Measurements from ENCODE around the gene NEK1.

The NEK1 gene, protein sequence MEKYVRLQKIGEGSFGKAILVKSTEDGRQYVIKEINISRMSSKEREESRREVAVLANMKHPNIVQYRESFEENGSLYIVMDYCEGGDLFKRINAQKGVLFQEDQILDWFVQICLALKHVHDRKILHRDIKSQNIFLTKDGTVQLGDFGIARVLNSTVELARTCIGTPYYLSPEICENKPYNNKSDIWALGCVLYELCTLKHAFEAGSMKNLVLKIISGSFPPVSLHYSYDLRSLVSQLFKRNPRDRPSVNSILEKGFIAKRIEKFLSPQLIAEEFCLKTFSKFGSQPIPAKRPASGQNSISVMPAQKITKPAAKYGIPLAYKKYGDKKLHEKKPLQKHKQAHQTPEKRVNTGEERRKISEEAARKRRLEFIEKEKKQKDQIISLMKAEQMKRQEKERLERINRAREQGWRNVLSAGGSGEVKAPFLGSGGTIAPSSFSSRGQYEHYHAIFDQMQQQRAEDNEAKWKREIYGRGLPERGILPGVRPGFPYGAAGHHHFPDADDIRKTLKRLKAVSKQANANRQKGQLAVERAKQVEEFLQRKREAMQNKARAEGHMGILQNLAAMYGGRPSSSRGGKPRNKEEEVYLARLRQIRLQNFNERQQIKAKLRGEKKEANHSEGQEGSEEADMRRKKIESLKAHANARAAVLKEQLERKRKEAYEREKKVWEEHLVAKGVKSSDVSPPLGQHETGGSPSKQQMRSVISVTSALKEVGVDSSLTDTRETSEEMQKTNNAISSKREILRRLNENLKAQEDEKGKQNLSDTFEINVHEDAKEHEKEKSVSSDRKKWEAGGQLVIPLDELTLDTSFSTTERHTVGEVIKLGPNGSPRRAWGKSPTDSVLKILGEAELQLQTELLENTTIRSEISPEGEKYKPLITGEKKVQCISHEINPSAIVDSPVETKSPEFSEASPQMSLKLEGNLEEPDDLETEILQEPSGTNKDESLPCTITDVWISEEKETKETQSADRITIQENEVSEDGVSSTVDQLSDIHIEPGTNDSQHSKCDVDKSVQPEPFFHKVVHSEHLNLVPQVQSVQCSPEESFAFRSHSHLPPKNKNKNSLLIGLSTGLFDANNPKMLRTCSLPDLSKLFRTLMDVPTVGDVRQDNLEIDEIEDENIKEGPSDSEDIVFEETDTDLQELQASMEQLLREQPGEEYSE (N-terminal part only)

DNA sequence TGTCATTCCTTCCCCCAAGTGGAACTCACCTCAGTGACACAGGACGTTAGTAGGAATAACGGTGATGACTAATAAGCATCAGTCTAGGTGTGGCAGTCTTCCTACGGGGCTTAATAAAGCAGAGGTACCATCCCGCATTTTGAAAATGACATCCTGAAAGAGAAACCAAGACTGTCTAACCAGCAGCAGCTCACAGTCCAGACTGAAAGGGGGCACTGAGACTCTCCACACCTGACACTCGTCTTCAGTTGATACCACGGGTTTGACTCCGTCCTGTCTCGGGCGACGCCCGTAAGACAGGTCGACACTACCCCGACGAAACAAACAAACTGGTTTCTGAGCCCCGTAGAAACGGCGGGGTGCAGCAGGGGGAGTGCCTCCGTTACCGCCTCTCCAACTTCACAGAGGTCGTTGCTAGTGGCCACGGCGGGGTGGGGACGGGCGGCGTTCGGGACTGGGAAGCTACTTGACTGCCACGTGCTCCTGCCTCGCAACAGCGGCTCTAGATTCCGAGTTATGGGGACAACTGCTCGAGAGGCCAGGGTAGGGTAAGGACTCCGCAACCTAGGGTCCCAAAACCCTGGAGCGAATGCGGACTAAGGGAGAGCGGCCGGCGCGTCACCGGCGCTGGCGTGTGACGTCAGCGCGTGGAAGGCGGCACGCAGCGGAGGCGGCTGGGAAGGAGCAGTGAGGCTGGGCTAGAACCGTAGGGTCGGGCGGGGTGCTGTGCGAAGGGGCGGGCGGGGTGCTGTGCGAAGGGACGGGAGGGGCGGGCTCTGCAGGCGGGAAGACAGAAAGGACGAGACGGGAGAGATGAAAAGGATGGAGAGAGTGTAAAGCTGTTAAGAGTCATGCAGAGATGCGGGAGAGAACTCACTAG lies at the start of gene NEK1:
NEK1 (minus strand) TSS at position 593 of the 880 bp plus-strand sequence. CDS start 9,953 bp downstream, outside the sequence.
- peak; percentile 71 to 82 for DNase-seq (ENCODE audit: low spot score in 2 of 2)
- peak; percentile 88 for ATAC-seq (replicated peaks; ENCODE audit: extremely low read depth, poor library complexity, severe bottlenecking)
- Mint-ChIP-seq H3K27ac (ENCODE audit: low read depth) (peak within 1 kb of the TSS; percentile 98), H3K36me3 (ENCODE audit: insufficient read depth) (peaks cover 13% of the 10 kb centered on the region), H3K9me3 (no peaks in the 10 kb centered on the region), H3K4me3 (peak within 1 kb of the TSS; percentile 99), H3K27me3 (no peaks in the 10 kb centered on the region), H3K4me1 (peaks cover 33% of the 10 kb centered on the region)

DNA sequence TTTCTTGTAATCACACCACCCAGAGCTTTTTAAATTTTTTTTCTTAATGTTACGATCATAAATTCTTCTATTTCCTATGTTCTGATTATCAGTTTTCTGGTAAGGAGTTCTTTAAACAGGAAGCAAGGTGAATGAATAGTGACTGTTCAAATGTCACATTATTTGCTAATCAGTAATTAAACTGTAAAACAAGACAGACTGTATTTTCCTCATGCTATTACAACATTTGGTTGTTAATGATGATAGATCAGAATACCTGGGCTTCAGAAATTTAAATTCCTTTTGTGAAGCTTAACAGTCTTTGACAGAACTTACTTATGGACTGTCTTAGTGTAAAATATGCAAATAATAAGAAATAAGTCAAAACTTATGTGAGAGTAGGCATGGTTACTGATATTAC lies 49.4 kb upstream of the NEK1 start:
- Mint-ChIP-seq H3K27me3 (no peaks in the 10 kb centered on the region), H3K27ac (ENCODE audit: low read depth) (no peak overlapping the region), H3K4me3 (no peak overlapping the region), H3K36me3 (ENCODE audit: insufficient read depth) (peaks cover 5% of the 10 kb centered on the region), H3K4me1 (peaks cover 20% of the 10 kb centered on the region), H3K9me3 (no peaks in the 10 kb centered on the region)
- ATAC-seq (replicated peaks; ENCODE audit: extremely low read depth, poor library complexity, severe bottlenecking), result no peak
- DNase-seq (ENCODE audit: low spot score in 2 of 2), result no peak

DNA sequence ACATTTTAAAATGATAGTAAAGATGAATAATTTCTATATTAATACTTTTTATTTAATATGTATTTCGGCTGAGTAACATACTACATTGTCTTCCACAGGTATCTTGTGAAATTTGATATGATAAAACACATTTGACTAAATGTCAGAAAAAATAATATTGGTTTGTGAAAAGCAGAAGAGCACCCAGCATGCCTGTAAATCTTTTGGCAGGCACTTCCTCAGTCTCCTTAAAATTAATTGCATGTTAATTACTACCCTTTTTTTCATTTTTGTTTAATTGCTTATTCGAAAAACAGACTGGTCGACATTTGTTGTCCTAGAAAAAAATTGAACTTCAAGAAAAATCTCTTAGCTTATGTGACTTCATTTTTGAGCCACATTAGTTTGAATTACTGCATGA lies 48.5 kb upstream of the NEK1 start:
- Mint-ChIP-seq H3K27me3 (no peaks in the 10 kb centered on the region), H3K27ac (ENCODE audit: low read depth) (no peak overlapping the region), H3K9me3 (no peaks in the 10 kb centered on the region), H3K36me3 (ENCODE audit: insufficient read depth) (peaks cover 5% of the 10 kb centered on the region), H3K4me1 (peaks cover 24% of the 10 kb centered on the region), H3K4me3 (no peak overlapping the region)
- DNase-seq (ENCODE audit: low spot score in 2 of 2), result no peak
- ATAC-seq (replicated peaks; ENCODE audit: extremely low read depth, poor library complexity, severe bottlenecking), result no peak

DNA sequence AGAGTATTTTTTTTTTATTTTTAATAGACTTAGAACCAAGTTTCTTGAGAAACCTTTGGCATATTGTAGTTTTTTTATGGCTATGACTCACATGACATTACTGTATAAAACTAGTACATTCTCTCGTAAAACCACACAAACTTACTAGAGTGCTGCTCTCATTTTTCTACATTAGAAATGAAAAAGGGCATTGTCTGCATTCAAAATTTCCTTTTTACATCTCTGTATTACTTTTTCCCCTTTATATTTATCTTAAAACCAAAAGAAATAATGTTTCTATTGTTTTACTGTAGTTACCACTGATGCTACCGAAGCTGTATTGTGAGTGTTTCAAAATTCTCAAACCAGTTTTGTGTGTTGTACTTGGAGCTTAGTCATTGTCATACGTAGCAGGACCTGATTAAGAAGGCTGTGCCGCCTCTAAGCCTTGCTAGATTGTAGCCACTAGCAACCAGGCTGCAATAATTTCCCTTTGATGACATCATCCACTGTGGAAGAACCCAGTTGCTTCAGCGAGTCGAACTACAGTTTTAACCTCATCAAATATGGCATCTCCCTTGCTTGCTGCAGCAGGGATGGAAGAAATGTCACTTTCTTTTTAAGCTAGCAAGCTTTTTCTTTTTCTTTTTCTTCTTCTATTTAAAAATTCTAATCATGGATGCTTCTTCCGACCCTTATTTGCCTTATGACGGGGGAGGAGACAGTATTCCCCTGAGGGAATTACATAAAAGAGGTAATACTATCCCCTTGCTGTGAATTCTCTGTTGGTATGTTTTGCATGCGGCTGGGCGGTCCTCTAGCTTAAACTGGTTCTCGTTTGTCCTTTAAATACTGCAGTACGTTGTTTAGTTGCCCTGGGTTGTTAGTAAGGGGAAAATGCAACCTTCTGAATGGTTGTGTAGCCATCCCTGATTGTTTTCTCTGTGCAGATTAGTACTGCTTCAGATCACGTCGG lies 47.6 kb upstream of the NEK1 start:
- DNase-seq (ENCODE audit: low spot score in 2 of 2) (peak in 1 of 2 donors; percentile 43), ATAC-seq (replicated peaks; ENCODE audit: extremely low read depth, poor library complexity, severe bottlenecking) (peak; percentile 97)
- Mint-ChIP-seq H3K36me3 (ENCODE audit: insufficient read depth) (peaks cover 5% of the 10 kb centered on the region), H3K4me1 (peaks cover 25% of the 10 kb centered on the region), H3K9me3 (no peaks in the 10 kb centered on the region), H3K4me3 (peak overlapping the region; percentile 20), H3K27ac (ENCODE audit: low read depth) (peak overlapping the region; percentile 84), H3K27me3 (no peaks in the 10 kb centered on the region)

DNA sequence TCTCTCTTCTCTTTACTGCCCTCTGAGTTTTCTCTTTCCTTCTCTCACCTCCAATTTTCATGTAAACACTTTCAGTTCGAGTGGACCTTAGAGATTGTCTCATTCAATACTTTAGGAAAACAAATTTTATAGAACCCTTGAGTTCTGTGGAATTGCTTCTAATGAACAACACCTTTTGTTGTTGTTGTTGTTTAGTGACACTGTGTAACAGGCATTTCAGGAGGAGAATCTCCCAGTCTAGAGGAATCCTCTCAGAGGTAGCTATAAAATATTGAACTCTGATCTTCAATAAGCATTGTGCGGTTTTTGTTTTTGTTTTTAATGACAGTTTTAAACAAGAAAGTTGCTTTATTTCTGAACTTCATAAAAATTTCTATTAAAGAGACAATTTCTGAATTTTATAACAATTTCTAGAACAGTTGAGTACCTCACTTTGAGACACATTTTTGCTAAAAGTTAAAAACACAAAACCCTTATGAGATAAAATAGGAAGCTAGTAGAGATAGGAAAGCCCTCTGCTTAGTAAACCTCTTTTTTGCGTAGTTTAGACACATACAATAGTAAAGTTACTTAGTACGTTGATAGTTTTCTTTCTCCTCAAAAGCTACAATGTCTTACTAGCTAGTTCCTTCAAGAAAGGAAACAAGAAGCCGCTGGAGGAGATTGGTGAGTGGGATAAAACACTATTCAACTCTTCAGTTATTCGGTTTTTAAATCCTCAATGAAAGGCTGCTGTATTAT lies 46.8 kb upstream of the NEK1 start:
- Mint-ChIP-seq H3K36me3 (ENCODE audit: insufficient read depth) (peaks cover 5% of the 10 kb centered on the region), H3K4me1 (peaks cover 28% of the 10 kb centered on the region), H3K27me3 (no peaks in the 10 kb centered on the region), H3K4me3 (no peak overlapping the region), H3K9me3 (no peaks in the 10 kb centered on the region), H3K27ac (ENCODE audit: low read depth) (peak overlapping the region; percentile 84)
- DNase-seq (ENCODE audit: low spot score in 2 of 2), result no peak
- no peak for ATAC-seq (replicated peaks; ENCODE audit: extremely low read depth, poor library complexity, severe bottlenecking)

DNA sequence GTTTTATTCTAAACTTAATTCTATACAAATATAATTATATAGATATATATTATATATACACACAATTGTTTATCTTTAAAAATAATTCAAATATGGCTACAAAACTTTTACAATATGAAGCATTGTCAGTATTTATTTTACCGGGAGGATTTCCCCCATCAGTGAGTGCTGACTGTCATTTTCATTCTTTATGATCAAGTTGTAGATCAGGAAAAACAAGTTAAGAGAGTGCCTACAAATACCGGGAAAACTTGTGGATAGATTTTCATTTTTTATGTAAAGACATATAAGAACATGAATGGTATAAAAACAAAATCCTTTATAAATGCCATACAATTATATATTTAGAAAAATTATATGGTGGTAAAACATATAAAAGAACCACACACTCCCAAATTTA lies 45.8 kb upstream of the NEK1 start:
- peaks cover 27% of the 10 kb centered on the region for H3K4me1 Mint-ChIP-seq
- DNase-seq (ENCODE audit: low spot score in 2 of 2) (no peak), ATAC-seq (replicated peaks; ENCODE audit: extremely low read depth, poor library complexity, severe bottlenecking) (no peak)
- H3K27me3 Mint-ChIP-seq, result no peaks in the 10 kb centered on the region
- no peak overlapping the region for H3K4me3 Mint-ChIP-seq
- H3K27ac Mint-ChIP-seq (ENCODE audit: low read depth), result no peak overlapping the region
- peaks cover 5% of the 10 kb centered on the region for H3K36me3 Mint-ChIP-seq (ENCODE audit: insufficient read depth)
- no peaks in the 10 kb centered on the region for H3K9me3 Mint-ChIP-seq

DNA sequence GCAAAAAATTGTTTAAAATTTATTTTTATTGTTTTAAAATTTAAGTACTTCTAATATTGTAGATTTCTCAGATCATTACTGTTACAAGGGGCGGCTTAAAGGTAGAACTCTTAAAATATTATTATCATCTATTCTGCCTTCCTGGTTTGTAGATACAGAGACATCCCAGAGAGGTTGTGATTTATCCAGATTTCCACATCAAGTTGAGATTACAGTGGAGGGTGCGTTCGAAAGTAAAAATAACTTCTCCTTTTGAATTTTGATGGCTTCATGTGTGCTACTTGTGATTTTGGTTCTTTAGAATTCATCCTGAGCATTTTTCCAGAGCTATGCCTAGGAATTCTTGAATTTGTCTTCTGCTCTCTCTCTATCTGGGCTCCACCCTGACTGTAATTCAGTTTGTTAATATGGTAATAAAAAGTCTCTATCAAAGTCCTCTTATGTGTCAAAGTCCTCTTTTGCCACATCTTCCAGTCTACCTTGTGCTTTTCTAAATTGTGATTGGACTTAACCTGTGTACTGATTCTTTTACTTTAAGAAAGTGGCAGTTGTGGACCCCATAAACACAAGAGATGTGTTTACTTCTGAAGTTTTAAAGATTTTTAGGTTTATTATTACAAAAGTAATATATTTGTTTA lies 45.2 kb upstream of the NEK1 start:
- Mint-ChIP-seq H3K9me3 (no peaks in the 10 kb centered on the region), H3K27ac (ENCODE audit: low read depth) (no peak overlapping the region), H3K27me3 (no peaks in the 10 kb centered on the region), H3K36me3 (ENCODE audit: insufficient read depth) (peaks cover 3% of the 10 kb centered on the region), H3K4me1 (peaks cover 27% of the 10 kb centered on the region), H3K4me3 (no peak overlapping the region)
- ATAC-seq (replicated peaks; ENCODE audit: extremely low read depth, poor library complexity, severe bottlenecking) (no peak), DNase-seq (ENCODE audit: low spot score in 2 of 2) (no peak)

DNA sequence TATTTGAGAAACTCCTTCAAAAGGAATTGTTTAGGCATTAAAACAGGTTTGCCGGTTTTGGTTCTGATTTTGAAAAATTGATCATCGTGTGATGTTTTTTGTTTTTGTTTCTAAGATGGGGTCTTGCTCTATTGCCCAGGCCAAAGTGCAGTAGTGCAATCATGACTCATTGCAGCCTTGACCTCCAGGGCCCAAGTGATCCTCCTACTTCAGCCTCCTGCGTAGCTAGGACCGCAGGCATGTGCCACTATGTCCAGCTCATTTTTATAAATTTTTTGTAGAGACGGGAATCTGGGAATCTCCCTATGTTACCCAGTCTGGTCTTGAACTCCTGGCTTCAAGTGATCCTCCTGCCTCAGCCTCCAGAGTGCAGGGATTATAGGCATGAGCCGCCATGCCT lies 43.0 kb upstream of the NEK1 start:
- Mint-ChIP-seq H3K27me3 (no peaks in the 10 kb centered on the region), H3K9me3 (no peaks in the 10 kb centered on the region), H3K36me3 (ENCODE audit: insufficient read depth) (peaks cover 1% of the 10 kb centered on the region), H3K4me3 (no peak overlapping the region), H3K4me1 (peaks cover 21% of the 10 kb centered on the region), H3K27ac (ENCODE audit: low read depth) (no peak overlapping the region)
- ATAC-seq (replicated peaks; ENCODE audit: extremely low read depth, poor library complexity, severe bottlenecking), result no peak
- no peak for DNase-seq (ENCODE audit: low spot score in 2 of 2)

DNA sequence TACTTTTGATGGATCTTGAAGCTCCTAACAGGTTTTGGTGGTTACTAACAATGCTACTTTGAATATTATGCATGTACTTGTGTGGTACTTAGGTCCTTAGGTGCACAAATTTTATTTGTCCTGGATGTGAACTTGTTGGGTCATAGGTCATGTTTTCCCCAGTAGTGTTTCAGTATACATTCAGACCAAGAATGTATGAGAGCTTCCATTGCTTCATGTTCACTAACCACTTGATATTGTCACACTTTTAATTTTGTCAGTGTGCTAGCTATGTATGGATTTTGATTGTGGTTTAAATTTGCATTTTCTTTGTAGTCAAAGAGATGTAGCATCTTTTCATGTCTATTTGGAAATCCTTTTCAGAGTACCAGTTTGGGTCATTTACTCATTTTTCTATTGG lies 40.2 kb upstream of the NEK1 start:
- Mint-ChIP-seq H3K36me3 (ENCODE audit: insufficient read depth) (peaks cover 2% of the 10 kb centered on the region), H3K4me1 (peaks cover 27% of the 10 kb centered on the region), H3K27me3 (no peaks in the 10 kb centered on the region), H3K27ac (ENCODE audit: low read depth) (no peak overlapping the region), H3K4me3 (no peak overlapping the region), H3K9me3 (no peaks in the 10 kb centered on the region)
- DNase-seq (ENCODE audit: low spot score in 2 of 2) (no peak), ATAC-seq (replicated peaks; ENCODE audit: extremely low read depth, poor library complexity, severe bottlenecking) (no peak)

DNA sequence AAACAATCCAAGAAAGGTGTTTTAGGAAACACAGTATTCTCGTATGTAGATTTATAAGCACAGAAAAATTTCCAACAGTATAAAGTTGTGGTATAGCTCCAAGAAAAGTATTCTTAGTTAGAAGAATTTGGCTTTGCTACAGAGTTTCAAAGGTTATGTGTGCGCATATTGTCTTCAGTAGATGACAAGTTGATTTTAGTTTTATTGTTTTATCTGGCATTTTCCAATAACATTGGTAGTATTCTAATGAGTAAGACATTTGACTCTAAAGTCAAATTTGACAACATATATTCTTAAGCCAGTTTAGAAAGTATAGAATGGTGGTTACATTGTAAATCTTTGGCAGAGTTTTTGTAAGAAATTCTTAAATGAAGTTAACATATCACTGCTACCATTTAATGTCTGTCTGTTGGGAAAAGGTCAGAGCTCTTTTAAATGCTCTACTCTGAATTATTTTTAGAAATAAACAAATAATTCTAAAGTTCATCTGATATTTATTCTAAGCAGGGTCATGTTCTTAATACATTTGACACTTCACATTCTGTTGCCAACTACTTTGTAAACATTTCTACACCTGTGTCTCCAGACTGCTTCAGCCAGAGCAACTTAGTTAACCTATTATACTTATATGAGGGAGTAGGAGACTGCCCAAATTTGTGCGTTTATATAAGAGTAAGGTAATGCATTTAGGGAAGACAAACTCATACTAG lies 38.0 kb upstream of the NEK1 start:
- no peaks in the 10 kb centered on the region for H3K9me3 Mint-ChIP-seq
- H3K27ac Mint-ChIP-seq (ENCODE audit: low read depth), result no peak overlapping the region
- peaks cover 2% of the 10 kb centered on the region for H3K36me3 Mint-ChIP-seq (ENCODE audit: insufficient read depth)
- no peak for ATAC-seq (replicated peaks; ENCODE audit: extremely low read depth, poor library complexity, severe bottlenecking)
- no peak for DNase-seq (ENCODE audit: low spot score in 2 of 2)
- no peak overlapping the region for H3K4me3 Mint-ChIP-seq
- H3K27me3 Mint-ChIP-seq, result no peaks in the 10 kb centered on the region
- H3K4me1 Mint-ChIP-seq, result peaks cover 22% of the 10 kb centered on the region
